GM12801 (cell line): ENCODE results near the gene FAAP100.

Source experiments
- TF ChIP-seq, protein P1 (sequence below): IDR thresholded peaks from one replicate; pipeline ENCODE4 v1.5.1; 2011; ENCODE audit warnings: control low read depth; ENCODE audit not compliant: insufficient read length; ENCODE audit errors: extremely low read depth

FAAP100 gene

GRCh38 chr17:81537856-81538555 is 14.1 kb downstream of the FAAP100 start:
- TF ChIP-seq, protein P1, sequence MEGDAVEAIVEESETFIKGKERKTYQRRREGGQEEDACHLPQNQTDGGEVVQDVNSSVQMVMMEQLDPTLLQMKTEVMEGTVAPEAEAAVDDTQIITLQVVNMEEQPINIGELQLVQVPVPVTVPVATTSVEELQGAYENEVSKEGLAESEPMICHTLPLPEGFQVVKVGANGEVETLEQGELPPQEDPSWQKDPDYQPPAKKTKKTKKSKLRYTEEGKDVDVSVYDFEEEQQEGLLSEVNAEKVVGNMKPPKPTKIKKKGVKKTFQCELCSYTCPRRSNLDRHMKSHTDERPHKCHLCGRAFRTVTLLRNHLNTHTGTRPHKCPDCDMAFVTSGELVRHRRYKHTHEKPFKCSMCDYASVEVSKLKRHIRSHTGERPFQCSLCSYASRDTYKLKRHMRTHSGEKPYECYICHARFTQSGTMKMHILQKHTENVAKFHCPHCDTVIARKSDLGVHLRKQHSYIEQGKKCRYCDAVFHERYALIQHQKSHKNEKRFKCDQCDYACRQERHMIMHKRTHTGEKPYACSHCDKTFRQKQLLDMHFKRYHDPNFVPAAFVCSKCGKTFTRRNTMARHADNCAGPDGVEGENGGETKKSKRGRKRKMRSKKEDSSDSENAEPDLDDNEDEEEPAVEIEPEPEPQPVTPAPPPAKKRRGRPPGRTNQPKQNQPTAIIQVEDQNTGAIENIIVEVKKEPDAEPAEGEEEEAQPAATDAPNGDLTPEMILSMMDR: no peak

DNA sequence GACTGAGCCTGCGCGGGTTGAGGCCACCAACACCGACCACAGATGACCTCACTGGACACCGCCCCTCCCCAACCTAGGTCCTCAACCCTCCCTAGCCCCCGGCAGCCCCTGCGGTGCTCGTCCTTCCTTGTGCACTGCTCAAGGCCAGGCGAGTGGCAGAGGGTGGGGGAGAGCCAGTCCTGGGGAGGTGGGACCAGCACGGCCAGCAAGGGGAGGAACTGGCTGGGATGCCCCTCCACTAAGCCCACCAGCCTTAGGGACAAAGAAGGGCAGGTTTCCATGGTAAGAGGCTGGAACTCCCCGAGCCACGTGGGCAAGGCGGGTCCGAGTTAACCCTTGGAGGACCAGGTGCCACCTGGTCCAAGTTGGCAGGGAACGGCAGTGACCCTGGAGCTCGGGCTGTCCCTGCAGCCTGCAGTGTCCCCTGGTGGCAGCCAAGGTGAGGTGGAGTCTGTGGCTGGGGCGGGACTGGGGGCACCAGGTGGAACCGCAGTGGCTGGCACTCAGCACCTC is 14.8 kb downstream of the FAAP100 start:
- TF ChIP-seq, protein P1: no peak

DNA sequence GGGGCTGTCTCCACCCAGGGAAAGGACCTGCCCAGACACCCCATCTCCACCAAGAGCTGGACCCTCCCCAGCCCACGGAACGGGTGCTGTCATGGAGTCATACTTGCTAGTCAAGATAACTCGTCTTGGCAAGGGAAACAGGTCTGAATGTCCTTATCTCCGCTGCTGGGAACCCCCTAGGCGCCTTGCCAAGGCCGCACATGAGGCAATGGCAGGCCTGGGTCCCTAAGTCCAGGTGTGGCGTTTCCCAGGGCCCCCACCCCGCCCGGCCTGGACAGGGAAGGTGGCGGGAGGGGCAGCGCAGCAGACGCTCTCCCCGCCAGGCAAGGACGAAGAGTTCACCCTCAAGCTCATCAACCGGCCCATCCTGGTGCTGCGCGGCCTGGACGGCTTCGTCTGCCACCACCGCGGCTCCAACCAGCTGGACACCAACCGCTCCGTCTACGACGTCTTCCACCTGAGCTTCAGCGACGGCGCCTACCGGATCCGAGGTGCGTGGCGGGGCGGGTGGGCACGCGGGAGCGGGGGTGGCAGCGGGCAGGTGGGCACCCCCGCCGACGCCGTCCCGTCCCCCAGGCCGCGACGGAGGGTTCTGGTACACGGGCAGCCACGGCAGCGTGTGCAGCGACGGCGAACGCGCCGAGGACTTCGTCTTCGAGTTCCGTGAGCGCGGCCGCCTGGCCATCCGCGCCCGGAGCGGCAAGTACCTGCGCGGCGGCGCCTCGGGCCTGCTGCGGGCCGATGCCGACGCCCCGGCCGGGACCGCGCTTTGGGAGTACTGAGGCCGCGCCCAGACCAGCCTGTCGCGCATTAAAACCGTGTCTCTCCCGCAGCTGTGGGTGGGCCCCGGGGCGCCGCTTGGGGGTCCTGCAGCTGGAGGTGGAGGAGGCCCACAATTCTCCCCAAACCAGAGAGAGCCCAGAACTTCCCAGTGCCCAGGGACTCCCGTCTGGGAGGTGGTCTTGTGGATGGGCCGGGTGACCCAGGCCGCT is 15.6 kb downstream of the FAAP100 start:
- TF ChIP-seq, protein P1: no peak

- TF ChIP-seq, protein P1: no peak
Measured at GRCh38 chr17:81535480-81536298, 16.5 kb downstream of the FAAP100 start.

- TF ChIP-seq, protein P1: no peak
Measured at GRCh38 chr17:81535007-81535328, 17.2 kb downstream of the FAAP100 start.

DNA sequence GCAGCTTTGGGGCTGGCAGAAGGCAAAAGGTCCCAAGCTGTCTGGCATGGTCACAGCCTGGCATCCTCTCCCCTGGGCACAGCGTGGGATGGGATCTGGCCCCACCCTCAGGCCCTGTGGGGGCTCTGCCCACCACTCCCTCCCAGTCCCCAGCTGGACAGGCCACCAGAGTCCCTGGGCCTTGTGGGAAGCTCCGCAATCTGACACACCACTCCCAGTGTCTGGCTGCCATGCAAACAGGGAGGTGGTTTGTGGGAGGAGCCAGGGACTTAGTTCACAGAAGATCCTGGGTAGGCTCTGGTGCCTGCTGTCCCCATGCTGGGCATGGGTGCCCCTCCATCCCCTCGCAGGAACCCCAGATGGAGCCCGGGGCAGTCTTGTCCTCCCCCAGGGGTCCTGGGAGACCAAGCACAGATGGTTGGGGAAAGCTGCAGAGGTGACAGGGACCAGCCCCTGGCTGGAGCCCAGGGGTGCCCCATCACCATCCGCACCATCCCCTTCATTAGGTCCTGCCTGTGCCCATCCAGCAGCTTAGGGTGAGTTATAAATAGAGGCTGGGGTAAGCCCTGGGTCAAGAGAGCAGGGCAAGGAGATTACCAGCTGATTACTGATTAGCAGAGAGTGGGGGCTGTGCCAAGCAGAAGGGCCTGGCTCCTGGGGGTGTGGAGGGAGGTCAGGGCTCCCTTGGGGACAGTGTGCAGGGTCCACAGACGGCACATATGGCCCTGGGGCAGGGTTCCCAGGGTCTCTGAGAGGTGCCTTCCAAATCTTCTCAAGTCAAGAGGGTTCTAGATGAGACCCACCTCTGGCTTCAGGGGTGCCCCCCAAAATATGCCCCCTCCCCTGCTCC is 17.8 kb downstream of the FAAP100 start:
- TF ChIP-seq, protein P1: no peak
